Measurements from ENCODE around the gene WFDC13.

WFDC13 gene

DNA sequence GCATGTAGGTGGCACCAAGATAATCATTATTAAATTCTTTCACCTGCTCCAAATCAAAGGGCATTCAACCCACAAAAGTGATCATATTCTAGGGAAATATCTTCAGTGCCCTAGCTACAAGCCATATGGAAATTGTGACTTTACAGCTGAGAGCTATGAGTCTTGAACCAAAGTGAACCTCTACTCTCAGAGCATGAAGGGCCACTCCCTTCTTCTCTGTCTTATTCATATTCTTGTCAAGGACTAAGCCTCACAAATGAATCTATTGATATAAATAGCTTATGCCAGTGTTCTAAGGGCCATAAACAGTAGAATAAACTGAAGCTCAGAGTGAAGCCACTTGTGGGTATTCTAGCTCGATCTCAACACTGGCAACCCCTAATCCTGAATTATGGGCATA lies 49.9 kb downstream of the WFDC13 start:
- no peak overlapping the region for H3K4me3 ChIP-seq (ENCODE audit: low read depth in 1 of 2, low read length in 1 of 2)
- H3K4me1 ChIP-seq (ENCODE audit: control insufficient read depth in 1 of 2, insufficient read depth in 1 of 2, low read depth in 1 of 2, low read length in 1 of 2): no peaks in the 10 kb centered on the region
- no peak overlapping the region for H3K27ac ChIP-seq
- no peaks in the 10 kb centered on the region for H3K36me3 ChIP-seq
- no peaks in the 10 kb centered on the region for H3K9me3 ChIP-seq
- TF ChIP-seq, protein P1, sequence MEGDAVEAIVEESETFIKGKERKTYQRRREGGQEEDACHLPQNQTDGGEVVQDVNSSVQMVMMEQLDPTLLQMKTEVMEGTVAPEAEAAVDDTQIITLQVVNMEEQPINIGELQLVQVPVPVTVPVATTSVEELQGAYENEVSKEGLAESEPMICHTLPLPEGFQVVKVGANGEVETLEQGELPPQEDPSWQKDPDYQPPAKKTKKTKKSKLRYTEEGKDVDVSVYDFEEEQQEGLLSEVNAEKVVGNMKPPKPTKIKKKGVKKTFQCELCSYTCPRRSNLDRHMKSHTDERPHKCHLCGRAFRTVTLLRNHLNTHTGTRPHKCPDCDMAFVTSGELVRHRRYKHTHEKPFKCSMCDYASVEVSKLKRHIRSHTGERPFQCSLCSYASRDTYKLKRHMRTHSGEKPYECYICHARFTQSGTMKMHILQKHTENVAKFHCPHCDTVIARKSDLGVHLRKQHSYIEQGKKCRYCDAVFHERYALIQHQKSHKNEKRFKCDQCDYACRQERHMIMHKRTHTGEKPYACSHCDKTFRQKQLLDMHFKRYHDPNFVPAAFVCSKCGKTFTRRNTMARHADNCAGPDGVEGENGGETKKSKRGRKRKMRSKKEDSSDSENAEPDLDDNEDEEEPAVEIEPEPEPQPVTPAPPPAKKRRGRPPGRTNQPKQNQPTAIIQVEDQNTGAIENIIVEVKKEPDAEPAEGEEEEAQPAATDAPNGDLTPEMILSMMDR (IDR thresholded peaks at IDR 0.05): no peak
- H3K27me3 ChIP-seq: peaks cover 53% of the 10 kb centered on the region

DNA sequence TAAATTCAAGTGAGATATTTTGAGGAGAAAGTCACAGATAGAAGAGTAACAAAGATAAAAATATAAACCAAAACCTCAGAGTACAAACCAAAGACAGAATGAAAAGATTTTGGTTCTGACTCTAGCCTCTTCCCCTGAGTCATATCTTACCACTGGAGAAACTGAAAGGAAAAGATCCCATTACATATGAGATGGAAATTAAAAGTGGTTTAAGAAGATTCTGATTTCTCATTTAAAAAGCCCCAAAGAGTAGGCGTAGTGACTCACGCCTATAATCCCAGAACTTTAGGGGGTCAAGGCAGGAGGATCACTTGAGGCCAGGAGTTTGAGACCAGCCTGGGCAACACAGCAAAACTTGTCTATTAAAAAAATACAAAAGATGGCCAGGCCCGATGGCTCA lies 50.9 kb downstream of the WFDC13 start:
- Histone ChIP-seq H3K27ac (no peak overlapping the region), H3K4me3 (ENCODE audit: low read depth in 1 of 2, low read length in 1 of 2) (no peak overlapping the region), H3K9me3 (no peaks in the 10 kb centered on the region), H3K36me3 (no peaks in the 10 kb centered on the region), H3K4me1 (ENCODE audit: control insufficient read depth in 1 of 2, insufficient read depth in 1 of 2, low read depth in 1 of 2, low read length in 1 of 2) (no peaks in the 10 kb centered on the region), H3K27me3 (peaks cover 45% of the 10 kb centered on the region)
- TF ChIP-seq, protein P1 (IDR thresholded peaks at IDR 0.05): no peak

DNA sequence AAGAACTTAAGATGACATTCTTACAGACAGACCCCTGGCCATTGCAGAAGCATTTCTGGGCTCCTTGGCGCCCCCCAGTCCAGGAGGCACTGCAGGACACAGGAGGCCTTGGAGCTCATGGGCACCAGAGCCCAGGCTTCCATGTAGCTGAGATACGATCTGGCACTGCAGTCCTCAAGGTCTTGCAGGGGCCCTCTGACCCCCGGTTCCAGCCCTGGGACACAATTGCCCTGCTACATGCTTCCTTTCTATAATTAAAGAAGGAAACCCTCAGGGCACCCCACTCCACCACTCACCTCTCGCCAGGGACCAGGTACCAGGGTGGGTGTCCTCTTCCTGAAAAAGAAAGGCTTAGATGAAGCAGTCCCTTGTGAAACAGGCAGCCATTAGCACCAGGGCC lies 56.3 kb downstream of the WFDC13 start:
- Histone ChIP-seq H3K27me3 (no peaks in the 10 kb centered on the region), H3K4me3 (ENCODE audit: low read depth in 1 of 2, low read length in 1 of 2) (no peak overlapping the region), H3K36me3 (no peaks in the 10 kb centered on the region), H3K4me1 (ENCODE audit: control insufficient read depth in 1 of 2, insufficient read depth in 1 of 2, low read depth in 1 of 2, low read length in 1 of 2) (no peaks in the 10 kb centered on the region), H3K9me3 (no peaks in the 10 kb centered on the region), H3K27ac (no peak overlapping the region)
- TF ChIP-seq, protein P1 (IDR thresholded peaks at IDR 0.05): no peak

Data from neutrophil (primary cell).